Measurements from ENCODE around the gene CIZ1. TPM values are rescaled to one million over a fixed set of nuclear protein-coding genes. Genes with fewer than 3 reads are reported as not detected.

Gene CIZ1, protein sequence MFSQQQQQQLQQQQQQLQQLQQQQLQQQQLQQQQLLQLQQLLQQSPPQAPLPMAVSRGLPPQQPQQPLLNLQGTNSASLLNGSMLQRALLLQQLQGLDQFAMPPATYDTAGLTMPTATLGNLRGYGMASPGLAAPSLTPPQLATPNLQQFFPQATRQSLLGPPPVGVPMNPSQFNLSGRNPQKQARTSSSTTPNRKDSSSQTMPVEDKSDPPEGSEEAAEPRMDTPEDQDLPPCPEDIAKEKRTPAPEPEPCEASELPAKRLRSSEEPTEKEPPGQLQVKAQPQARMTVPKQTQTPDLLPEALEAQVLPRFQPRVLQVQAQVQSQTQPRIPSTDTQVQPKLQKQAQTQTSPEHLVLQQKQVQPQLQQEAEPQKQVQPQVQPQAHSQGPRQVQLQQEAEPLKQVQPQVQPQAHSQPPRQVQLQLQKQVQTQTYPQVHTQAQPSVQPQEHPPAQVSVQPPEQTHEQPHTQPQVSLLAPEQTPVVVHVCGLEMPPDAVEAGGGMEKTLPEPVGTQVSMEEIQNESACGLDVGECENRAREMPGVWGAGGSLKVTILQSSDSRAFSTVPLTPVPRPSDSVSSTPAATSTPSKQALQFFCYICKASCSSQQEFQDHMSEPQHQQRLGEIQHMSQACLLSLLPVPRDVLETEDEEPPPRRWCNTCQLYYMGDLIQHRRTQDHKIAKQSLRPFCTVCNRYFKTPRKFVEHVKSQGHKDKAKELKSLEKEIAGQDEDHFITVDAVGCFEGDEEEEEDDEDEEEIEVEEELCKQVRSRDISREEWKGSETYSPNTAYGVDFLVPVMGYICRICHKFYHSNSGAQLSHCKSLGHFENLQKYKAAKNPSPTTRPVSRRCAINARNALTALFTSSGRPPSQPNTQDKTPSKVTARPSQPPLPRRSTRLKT
- total RNA-seq, result 40.0 and 53.4 TPM in 2 replicates

DNA sequence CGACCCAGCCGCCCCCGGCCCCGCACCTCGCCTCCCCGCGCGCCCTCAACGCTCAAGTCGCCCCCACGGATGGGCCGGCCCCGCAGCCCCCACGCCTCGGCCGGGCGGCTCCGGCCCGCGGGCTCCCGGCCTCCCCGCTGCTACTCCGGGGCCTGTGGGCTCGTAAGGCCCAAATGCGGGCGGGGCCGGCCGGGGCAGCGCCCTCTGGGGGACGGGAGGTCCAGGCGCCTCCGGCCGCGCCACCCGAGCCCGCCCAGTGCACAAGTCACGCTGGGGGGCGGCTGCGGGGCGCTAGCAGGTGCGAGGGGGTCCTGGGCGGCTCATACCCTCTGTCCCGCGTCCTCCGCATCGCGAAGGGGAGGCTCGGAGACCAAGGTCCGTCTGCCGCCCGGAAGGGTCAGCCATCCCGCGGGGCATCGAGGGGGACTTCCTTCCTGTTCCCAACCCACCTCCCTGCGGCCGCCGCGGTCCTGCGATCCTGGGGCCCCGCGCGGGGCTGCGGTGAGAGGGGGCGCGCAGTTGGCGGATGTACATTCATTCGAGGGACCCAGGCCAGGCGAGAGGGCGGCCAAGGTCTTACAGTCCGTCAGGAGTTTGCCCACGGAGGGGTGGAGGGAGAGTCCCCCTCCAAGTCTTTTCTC is at the start of gene CIZ1:
TSS of gene CIZ1 (minus strand) at position 167 of the 641 bp plus-strand sequence. CDS start 715 bp downstream, outside the sequence.

DNA sequence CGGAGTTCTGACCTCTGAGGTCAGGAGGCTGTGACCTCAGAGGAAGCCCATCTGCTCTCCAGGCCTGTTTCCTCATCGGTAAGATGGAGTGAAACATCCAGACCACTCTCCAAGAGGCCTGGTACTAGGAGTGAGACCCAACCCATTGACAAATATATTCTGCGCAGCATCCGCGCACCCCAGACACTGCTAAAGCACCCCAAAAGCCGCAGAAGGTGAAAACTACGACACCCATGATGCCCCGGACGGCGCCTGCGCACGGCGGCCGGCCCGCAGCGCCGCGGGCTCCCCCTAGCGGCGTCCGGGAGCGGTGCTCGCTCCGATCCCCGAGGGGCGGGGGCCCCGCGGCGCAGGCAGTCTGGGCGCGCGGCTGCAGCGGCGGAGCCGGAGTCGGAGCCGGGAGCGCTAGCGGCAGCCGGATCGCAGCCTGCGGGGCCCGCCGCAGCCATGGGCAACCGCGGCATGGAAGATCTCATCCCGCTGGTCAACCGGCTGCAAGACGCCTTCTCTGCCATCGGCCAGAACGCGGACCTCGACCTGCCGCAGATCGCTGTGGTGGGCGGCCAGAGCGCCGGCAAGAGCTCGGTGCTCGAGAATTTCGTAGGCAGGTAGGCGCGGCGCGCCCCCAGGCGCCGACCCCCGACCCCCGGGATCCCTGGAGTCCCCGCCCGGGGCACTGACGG is 11.8 kb upstream of the CIZ1 start, which contains the start of gene DNM1:
TSS of gene DNM1 (plus strand) at position 356 of the 683 bp plus-strand sequence. CDS start at position 448, 92 bp downstream.

GRCh38 chr9:128159784-128160602 is 31.4 kb downstream of the CIZ1 start, which contains the start of gene BBLN:
BBLN (plus strand) TSS chr9:128160265; CDS start chr9:128160408, 143 bp downstream.

GRCh38 chr9:128149001-128149701 is 42.2 kb downstream of the CIZ1 start, which contains the start of gene LCN2:
LCN2 (plus strand) TSS chr9:128149453; CDS start chr9:128149526, 73 bp downstream.

DNA sequence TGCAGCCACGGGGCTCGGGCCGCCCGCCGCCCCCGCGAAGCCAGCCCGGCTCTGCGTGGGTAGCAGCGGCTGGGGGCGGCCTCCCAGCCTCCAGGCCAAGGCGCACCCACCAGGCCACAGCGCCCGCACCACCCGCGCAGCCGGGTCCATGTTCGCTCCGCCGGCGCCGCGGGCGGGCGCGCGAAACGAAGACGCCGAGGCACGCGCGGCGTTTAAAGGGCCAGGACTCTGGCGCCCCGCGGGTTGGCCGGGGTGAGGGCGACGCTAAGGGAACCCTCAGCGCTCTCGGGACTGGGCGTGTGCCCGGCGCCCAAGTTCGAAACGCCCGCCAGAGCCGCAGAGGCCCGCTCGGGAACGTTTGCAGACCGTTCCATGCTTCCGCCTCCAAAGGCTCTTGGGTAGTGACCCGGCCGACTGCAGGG is 63.8 kb downstream of the CIZ1 start, which contains the start of gene PTGES2:
TSS of gene PTGES2 (minus strand) at position 162 of the 422 bp plus-strand sequence. CDS start at position 150, 12 bp downstream.

Other genes starting within 250 kb of the CIZ1 start
- gene EEIG1, start 210.6 kb downstream of the CIZ1 start, total RNA-seq, result 6.1 and 6.6 TPM in 2 replicates
- 6.5 and 7.3 TPM in 2 replicates for gene NAIF1, start 124.3 kb downstream of the CIZ1 start, total RNA-seq
- gene SLC25A25, start 123.3 kb downstream of the CIZ1 start, total RNA-seq, result 16.2 and 20.4 TPM in 2 replicates
- gene PTGES2, start 63.8 kb downstream of the CIZ1 start, total RNA-seq, result 53.9 and 68.1 TPM in 2 replicates
- not detected in 2 replicates for gene LCN2, start 42.1 kb downstream of the CIZ1 start, total RNA-seq
- gene BBLN, start 31.3 kb downstream of the CIZ1 start, total RNA-seq, result 121 and 194 TPM in 2 replicates
- 0.49 and 0.54 TPM in 2 replicates for gene DNM1, start 11.8 kb upstream of the CIZ1 start, total RNA-seq
- gene GOLGA2, start 84.4 kb upstream of the CIZ1 start, total RNA-seq, result 99.5 and 108 TPM in 2 replicates
- gene SWI5, start 84.7 kb upstream of the CIZ1 start, total RNA-seq, result 36.9 and 59.8 TPM in 2 replicates
- gene TRUB2, start 130.9 kb upstream of the CIZ1 start, total RNA-seq, result 11.7 and 15.9 TPM in 2 replicates
- 30.5 and 33.0 TPM in 2 replicates for gene COQ4, start 131.3 kb upstream of the CIZ1 start, total RNA-seq
- gene SLC27A4, start 149.0 kb upstream of the CIZ1 start, total RNA-seq, result 14.3 and 22.0 TPM in 2 replicates
- gene URM1, start 179.8 kb upstream of the CIZ1 start, total RNA-seq, result 39.2 and 39.4 TPM in 2 replicates
- gene CERCAM, start 229.3 kb upstream of the CIZ1 start, total RNA-seq, result 198 and 199 TPM in 2 replicates